ENCODE measurements around the gene PSENEN.

The PSENEN gene

DNA sequence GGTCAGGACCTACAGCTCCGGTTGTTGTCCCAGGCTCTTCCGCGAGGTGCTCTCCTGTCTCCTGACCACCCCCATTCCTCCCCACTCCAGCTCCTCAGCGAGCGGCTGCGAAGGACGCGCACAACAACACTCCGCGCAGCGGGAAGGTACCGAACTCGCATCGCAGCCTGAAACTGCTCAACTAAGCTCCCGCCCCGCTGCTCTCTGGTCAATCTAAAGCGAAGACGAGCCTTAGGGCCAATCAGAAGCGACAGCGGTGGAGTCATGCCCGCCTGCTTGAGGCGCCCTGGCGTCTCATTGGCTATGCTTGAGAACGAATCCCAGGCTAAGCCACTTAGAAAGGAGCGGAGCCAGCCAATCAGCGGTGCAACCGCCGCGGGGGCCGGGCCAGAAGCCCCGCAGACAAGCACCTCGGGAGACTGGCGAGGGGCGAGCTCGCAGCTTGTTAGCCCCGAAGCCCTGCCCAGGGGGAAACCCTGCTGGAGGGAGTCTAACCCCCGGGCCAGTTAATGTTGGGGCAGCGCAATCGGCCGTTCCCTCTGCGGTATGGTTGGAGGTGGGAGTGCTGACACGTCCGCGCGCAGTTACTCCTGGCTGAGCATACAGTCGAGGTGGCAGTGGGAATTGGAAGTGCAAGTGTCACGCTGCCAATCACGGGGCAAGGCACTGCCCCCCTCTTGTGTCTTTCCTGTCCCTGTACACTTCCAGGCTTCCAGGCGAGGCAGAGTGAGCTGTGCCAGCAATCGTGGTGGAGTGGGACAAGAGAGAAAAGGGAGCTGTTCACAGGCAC is 43.0 kb upstream of the PSENEN start (continued):
- peak; percentile 72 for TF ChIP-seq KLF17 (tag by site-specific recombination; IDR thresholded peaks at IDR 0.05)
- TF ChIP-seq ZNF16 (tag by site-specific recombination; IDR thresholded peaks at IDR 0.05; ENCODE audit: low read depth) = no peak
- no peak for TF ChIP-seq ZNF132 (tag by site-specific recombination; IDR thresholded peaks at IDR 0.05; ENCODE audit: borderline replicate concordance)
- peak; percentile 98 for TF ChIP-seq PBX3 (CRISPR knock-in tag; IDR thresholded peaks at IDR 0.05)
- no peak for TF ChIP-seq ZNF549 (tag by site-specific recombination; IDR thresholded peaks at IDR 0.05)
- TF ChIP-seq ZSCAN23 (tag by site-specific recombination; IDR thresholded peaks at IDR 0.05) = no peak
- TF ChIP-seq ZSCAN16 (tag by site-specific recombination; IDR thresholded peaks at IDR 0.05) = no peak
- peak; percentile 89; the same call in 1 of the 2 replicates for TF ChIP-seq ZBTB7A (tag by site-specific recombination; IDR thresholded peaks at IDR 0.05; ENCODE audit: low read depth)
- no peak for TF ChIP-seq MZF1 (tag by site-specific recombination; IDR thresholded peaks at IDR 0.05; ENCODE audit: borderline replicate concordance)
- TF ChIP-seq ZNF600 (tag by site-specific recombination; IDR thresholded peaks at IDR 0.05) = peak; percentile 93
- peak; percentile 94 for TF ChIP-seq SP3 (tag by site-specific recombination; IDR thresholded peaks at IDR 0.05)
- TF ChIP-seq ZNF404 (tag by site-specific recombination; IDR thresholded peaks at IDR 0.05) = no peak
- TF ChIP-seq, protein P1, sequence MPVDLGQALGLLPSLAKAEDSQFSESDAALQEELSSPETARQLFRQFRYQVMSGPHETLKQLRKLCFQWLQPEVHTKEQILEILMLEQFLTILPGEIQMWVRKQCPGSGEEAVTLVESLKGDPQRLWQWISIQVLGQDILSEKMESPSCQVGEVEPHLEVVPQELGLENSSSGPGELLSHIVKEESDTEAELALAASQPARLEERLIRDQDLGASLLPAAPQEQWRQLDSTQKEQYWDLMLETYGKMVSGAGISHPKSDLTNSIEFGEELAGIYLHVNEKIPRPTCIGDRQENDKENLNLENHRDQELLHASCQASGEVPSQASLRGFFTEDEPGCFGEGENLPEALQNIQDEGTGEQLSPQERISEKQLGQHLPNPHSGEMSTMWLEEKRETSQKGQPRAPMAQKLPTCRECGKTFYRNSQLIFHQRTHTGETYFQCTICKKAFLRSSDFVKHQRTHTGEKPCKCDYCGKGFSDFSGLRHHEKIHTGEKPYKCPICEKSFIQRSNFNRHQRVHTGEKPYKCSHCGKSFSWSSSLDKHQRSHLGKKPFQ (tag by site-specific recombination; IDR thresholded peaks at IDR 0.05) = peak; percentile 99
- peak; percentile 62 for TF ChIP-seq KLF9 (tag by site-specific recombination; IDR thresholded peaks at IDR 0.05; ENCODE audit: low read depth)
- TF ChIP-seq SCRT2 (tag by site-specific recombination; IDR thresholded peaks at IDR 0.05) = no peak
- peak; percentile 94 for TF ChIP-seq PRDM4 (tag by site-specific recombination; IDR thresholded peaks at IDR 0.05)
- TF ChIP-seq ZNF394 (tag by site-specific recombination; IDR thresholded peaks at IDR 0.05; ENCODE audit: borderline replicate concordance) = no peak
- peak; percentile 7; the same call in 1 of the 2 replicates for TF ChIP-seq IKZF3 (tag by site-specific recombination; IDR thresholded peaks at IDR 0.05)
- TF ChIP-seq ZNF561 (tag by site-specific recombination; IDR thresholded peaks at IDR 0.05; ENCODE audit: borderline replicate concordance) = no peak; the same call in 1 of the 2 replicates
- TF ChIP-seq ZNF2 (tag by site-specific recombination; IDR thresholded peaks at IDR 0.05) = peak; percentile 94; the same call in 1 of the 2 replicates
- TF ChIP-seq, protein P2, sequence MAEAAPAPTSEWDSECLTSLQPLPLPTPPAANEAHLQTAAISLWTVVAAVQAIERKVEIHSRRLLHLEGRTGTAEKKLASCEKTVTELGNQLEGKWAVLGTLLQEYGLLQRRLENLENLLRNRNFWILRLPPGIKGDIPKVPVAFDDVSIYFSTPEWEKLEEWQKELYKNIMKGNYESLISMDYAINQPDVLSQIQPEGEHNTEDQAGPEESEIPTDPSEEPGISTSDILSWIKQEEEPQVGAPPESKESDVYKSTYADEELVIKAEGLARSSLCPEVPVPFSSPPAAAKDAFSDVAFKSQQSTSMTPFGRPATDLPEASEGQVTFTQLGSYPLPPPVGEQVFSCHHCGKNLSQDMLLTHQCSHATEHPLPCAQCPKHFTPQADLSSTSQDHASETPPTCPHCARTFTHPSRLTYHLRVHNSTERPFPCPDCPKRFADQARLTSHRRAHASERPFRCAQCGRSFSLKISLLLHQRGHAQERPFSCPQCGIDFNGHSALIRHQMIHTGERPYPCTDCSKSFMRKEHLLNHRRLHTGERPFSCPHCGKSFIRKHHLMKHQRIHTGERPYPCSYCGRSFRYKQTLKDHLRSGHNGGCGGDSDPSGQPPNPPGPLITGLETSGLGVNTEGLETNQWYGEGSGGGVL (tag by site-specific recombination; IDR thresholded peaks at IDR 0.05) = no peak; the same call in 1 of the 2 replicates
- TF ChIP-seq ZNF449 (tag by site-specific recombination; IDR thresholded peaks at IDR 0.05) = no peak
- no peak for TF ChIP-seq ZNF626 (tag by site-specific recombination; IDR thresholded peaks at IDR 0.05)
- no peak for TF ChIP-seq ZNF280D (tag by site-specific recombination; IDR thresholded peaks at IDR 0.05)
- peak; percentile 88 for TF ChIP-seq ZNF341 (tag by site-specific recombination; IDR thresholded peaks at IDR 0.05; ENCODE audit: low read depth)
- no peak for TF ChIP-seq HOXC10 (CRISPR knock-in tag; IDR thresholded peaks at IDR 0.05)
